Measurements from ENCODE around the gene HOXD13.

- TF ChIP-seq POLR2A (IDR thresholded peaks at IDR 0.05): no peak
- TF ChIP-seq, protein P1, sequence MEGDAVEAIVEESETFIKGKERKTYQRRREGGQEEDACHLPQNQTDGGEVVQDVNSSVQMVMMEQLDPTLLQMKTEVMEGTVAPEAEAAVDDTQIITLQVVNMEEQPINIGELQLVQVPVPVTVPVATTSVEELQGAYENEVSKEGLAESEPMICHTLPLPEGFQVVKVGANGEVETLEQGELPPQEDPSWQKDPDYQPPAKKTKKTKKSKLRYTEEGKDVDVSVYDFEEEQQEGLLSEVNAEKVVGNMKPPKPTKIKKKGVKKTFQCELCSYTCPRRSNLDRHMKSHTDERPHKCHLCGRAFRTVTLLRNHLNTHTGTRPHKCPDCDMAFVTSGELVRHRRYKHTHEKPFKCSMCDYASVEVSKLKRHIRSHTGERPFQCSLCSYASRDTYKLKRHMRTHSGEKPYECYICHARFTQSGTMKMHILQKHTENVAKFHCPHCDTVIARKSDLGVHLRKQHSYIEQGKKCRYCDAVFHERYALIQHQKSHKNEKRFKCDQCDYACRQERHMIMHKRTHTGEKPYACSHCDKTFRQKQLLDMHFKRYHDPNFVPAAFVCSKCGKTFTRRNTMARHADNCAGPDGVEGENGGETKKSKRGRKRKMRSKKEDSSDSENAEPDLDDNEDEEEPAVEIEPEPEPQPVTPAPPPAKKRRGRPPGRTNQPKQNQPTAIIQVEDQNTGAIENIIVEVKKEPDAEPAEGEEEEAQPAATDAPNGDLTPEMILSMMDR (IDR thresholded peaks at IDR 0.05): no peak
Measured at GRCh38 chr2:176111846-176112374, 19.4 kb downstream of the HOXD13 start.
